Spinal cord (tissue), 10 donors: ENCODE data around the gene EEFSEC. TPM values are rescaled to one million over a fixed set of nuclear protein-coding genes. Genes with fewer than 3 reads are reported as not detected.

ENCODE experiments used
- DNase-seq, 6 donors: peaks; one replicate each; pipeline versions ENCODE4 v3.0.0 to v3.0.0-alpha.2; 2013 to 2015; ENCODE audit warnings: low spot score in 6 of 6, low read depth in 4 of 6
- H3K27ac ChIP-seq: one replicate; pipeline ENCODE4 v1.5.1; 2013; ENCODE audit warnings: low read depth, low read length, control low read depth
- H3K27me3 ChIP-seq: one replicate; pipeline ENCODE4 v1.6.1; 2013; ENCODE audit warnings: low read length; ENCODE audit not compliant: control insufficient read depth, insufficient read depth
- H3K36me3 ChIP-seq: one replicate; pipeline ENCODE4 v1.6.1; 2013; ENCODE audit warnings: low read length; ENCODE audit not compliant: control insufficient read depth, insufficient read depth
- H3K4me1 ChIP-seq: one replicate; pipeline ENCODE4 v1.6.1; 2013; ENCODE audit warnings: low read length; ENCODE audit not compliant: control insufficient read depth, insufficient read depth
- H3K4me3 ChIP-seq: one replicate; pipeline ENCODE4 v1.5.1; 2013; ENCODE audit warnings: low read depth, low read length, control low read depth
- H3K9me3 ChIP-seq: one replicate; pipeline ENCODE4 v1.6.1; 2013; ENCODE audit warnings: low read length; ENCODE audit not compliant: control insufficient read depth, insufficient read depth
- WGBS: methylation state at CpG from one replicate; pipeline ENCODE4 v1.1.5; 2013; ENCODE audit warnings: missing lambda C conversion rate; ENCODE audit not compliant: insufficient coverage; 5-methylcytosine and 5-hydroxymethylcytosine counted together
- polyA plus RNA-seq, 2 donors: library from polyadenylated mRNA; unstranded; fragments of 120-200 nt; gene quantifications; one replicate each; pipeline ENCODE4 v1.2.1, GENCODE V29; 2013; ENCODE audit not compliant: insufficient read length in 2 of 2
- total RNA-seq, 2 donors: library from RNA; depleted of rRNA in 1 of 2; stranded (reverse); fragments of 120-200 nt in 1 of 2; fragments of >200 nt in 1 of 2; gene quantifications; one replicate each; pipeline versions ENCODE4 v1.2.3 to v1.2.4, GENCODE V29; 2013 to 2014
- donor health status: healthy.

Gene EEFSEC
- total and polyA plus RNA-seq, 4 donors, result 6.4 to 29.1 (median 18.3) TPM

- WGBS, result 96% methylated on average over 2 of the region's 5 CpGs
- Histone ChIP-seq H3K9me3 (no peaks in the 10 kb centered on the region), H3K27ac (no peak overlapping the region), H3K4me3 (no peak overlapping the region), H3K27me3 (no peaks in the 10 kb centered on the region), H3K36me3 (no peaks in the 10 kb centered on the region), H3K4me1 (peaks cover 10% of the 10 kb centered on the region)
- no peak for DNase-seq
Observed at GRCh38 chr3:128245460-128245859, 92.2 kb downstream of the EEFSEC start.

- WGBS, result 63% methylated on average over 4 of the region's 6 CpGs
Observed at GRCh38 chr3:128247666-128248409, 94.6 kb downstream of the EEFSEC start.

GRCh38 chr3:128252083-128252482 is 98.8 kb downstream of the EEFSEC start:
- H3K27ac ChIP-seq, result no peak overlapping the region
- no peaks in the 10 kb centered on the region for H3K9me3 ChIP-seq
- H3K4me1 ChIP-seq, result peaks cover 12% of the 10 kb centered on the region
- peaks cover 3% of the 10 kb centered on the region for H3K36me3 ChIP-seq
- no peak overlapping the region for H3K4me3 ChIP-seq
- H3K27me3 ChIP-seq, result no peaks in the 10 kb centered on the region
- DNase-seq, result peak in 1 of 6 donors; percentile 63
- WGBS, result 57% methylated on average over 3 of the region's 3 CpGs

More at GRCh38 chr3:128247666-128248409, 94.6 kb downstream of the EEFSEC start:
- no peaks in the 10 kb centered on the region for H3K9me3 ChIP-seq
- no peaks in the 10 kb centered on the region for H3K36me3 ChIP-seq
- H3K27ac ChIP-seq, result no peak overlapping the region
- H3K4me3 ChIP-seq, result no peak overlapping the region
- H3K4me1 ChIP-seq, result peaks cover 10% of the 10 kb centered on the region
- no peaks in the 10 kb centered on the region for H3K27me3 ChIP-seq
- peak in 1 of 6 donors; percentile 35 for DNase-seq

GRCh38 chr3:128253150-128253549 is 99.9 kb downstream of the EEFSEC start:
- Histone ChIP-seq H3K4me3 (no peak overlapping the region), H3K36me3 (peaks cover 3% of the 10 kb centered on the region), H3K27me3 (no peaks in the 10 kb centered on the region), H3K27ac (no peak overlapping the region), H3K4me1 (peaks cover 5% of the 10 kb centered on the region), H3K9me3 (no peaks in the 10 kb centered on the region)
- WGBS, result 100% methylated on average over 3 of the region's 7 CpGs
- no peak for DNase-seq

GRCh38 chr3:128254066-128254590 is 100.8 kb downstream of the EEFSEC start:
- H3K27ac ChIP-seq, result no peak overlapping the region
- H3K9me3 ChIP-seq, result no peaks in the 10 kb centered on the region
- H3K4me3 ChIP-seq, result no peak overlapping the region
- H3K36me3 ChIP-seq, result peaks cover 3% of the 10 kb centered on the region
- 98% methylated on average over 7 of the region's 7 CpGs for WGBS
- no peaks in the 10 kb centered on the region for H3K27me3 ChIP-seq
- peaks cover 5% of the 10 kb centered on the region for H3K4me1 ChIP-seq
- no peak for DNase-seq

- 90% methylated on average over 5 of the region's 5 CpGs for WGBS
- no peak for DNase-seq
- H3K27ac ChIP-seq, result no peak overlapping the region
- peaks cover 3% of the 10 kb centered on the region for H3K9me3 ChIP-seq
- H3K36me3 ChIP-seq, result peaks cover 3% of the 10 kb centered on the region
- no peak overlapping the region for H3K4me3 ChIP-seq
- peaks cover 5% of the 10 kb centered on the region for H3K4me1 ChIP-seq
- H3K27me3 ChIP-seq, result no peaks in the 10 kb centered on the region
Observed at GRCh38 chr3:128254967-128255366, 101.7 kb downstream of the EEFSEC start.

- peaks cover 3% of the 10 kb centered on the region for H3K36me3 ChIP-seq
- no peak overlapping the region for H3K4me3 ChIP-seq
- H3K27me3 ChIP-seq, result no peaks in the 10 kb centered on the region
- peaks cover 5% of the 10 kb centered on the region for H3K4me1 ChIP-seq
- H3K9me3 ChIP-seq, result peaks cover 10% of the 10 kb centered on the region
- 100% methylated on average over 1 of the region's 2 CpGs for WGBS
- no peak for DNase-seq
- H3K27ac ChIP-seq, result no peak overlapping the region
Observed at GRCh38 chr3:128256131-128256530, 102.8 kb downstream of the EEFSEC start.

- no peak overlapping the region for H3K4me3 ChIP-seq
- 74% methylated on average over 3 of the region's 6 CpGs for WGBS
- H3K9me3 ChIP-seq, result peaks cover 10% of the 10 kb centered on the region
- DNase-seq, result no peak
- H3K27ac ChIP-seq, result no peak overlapping the region
- peaks cover 11% of the 10 kb centered on the region for H3K36me3 ChIP-seq
- no peaks in the 10 kb centered on the region for H3K27me3 ChIP-seq
- H3K4me1 ChIP-seq, result peaks cover 5% of the 10 kb centered on the region
Observed at GRCh38 chr3:128257632-128258031, 104.4 kb downstream of the EEFSEC start.

- Histone ChIP-seq H3K36me3 (peaks cover 20% of the 10 kb centered on the region), H3K9me3 (peaks cover 10% of the 10 kb centered on the region), H3K4me1 (peaks cover 6% of the 10 kb centered on the region), H3K27me3 (no peaks in the 10 kb centered on the region), H3K27ac (no peak overlapping the region), H3K4me3 (no peak overlapping the region)
- WGBS, result 86% methylated on average over 1 of the region's 1 CpG
- DNase-seq, result no peak
Observed at GRCh38 chr3:128260275-128260674, 107.0 kb downstream of the EEFSEC start.

GRCh38 chr3:128262457-128262856 is 109.2 kb downstream of the EEFSEC start:
- peaks cover 4% of the 10 kb centered on the region for H3K4me1 ChIP-seq
- no peak for DNase-seq
- no peak overlapping the region for H3K4me3 ChIP-seq
- no peak overlapping the region for H3K27ac ChIP-seq
- no peaks in the 10 kb centered on the region for H3K27me3 ChIP-seq
- peaks cover 10% of the 10 kb centered on the region for H3K9me3 ChIP-seq
- 94% methylated on average over 2 of the region's 3 CpGs for WGBS
- peaks cover 20% of the 10 kb centered on the region for H3K36me3 ChIP-seq
